Vagina (tissue), 2 donors: ENCODE measurements around the gene SERGEF. TPM values are rescaled to one million over a fixed set of nuclear protein-coding genes. Genes with fewer than 3 reads are reported as not detected.
"Not testable (repeated sequence)": the region's sequence is repeated elsewhere in the genome, so short reads cannot be mapped to it uniquely, and the experiment has no call there.

Experiments used
- DNase-seq, 2 donors: peaks; one replicate each; pipeline ENCODE4 v3.0.0-alpha.2; 2017; ENCODE audit errors: extremely low spot score in 2 of 2
- H3K27ac ChIP-seq: fragments of 200-600 bp; sonication (generic); one replicate; pipeline ENCODE4 v1.5.1; 2019
- H3K27me3 ChIP-seq: fragments of 200-600 bp; sonication (generic); one replicate; pipeline ENCODE4 v1.5.1; 2019
- H3K36me3 ChIP-seq, 2 donors: fragments of 200-600 bp; sonication (generic); one replicate each; pipeline ENCODE4 v1.5.1; 2017 to 2019
- H3K4me1 ChIP-seq: fragments of 200-600 bp; sonication (generic); one replicate; pipeline ENCODE4 v1.5.1; 2019
- H3K4me3 ChIP-seq, 2 donors: fragments of 200-600 bp; sonication (generic); 1 replicate in 1 of 2; 2 replicates in 1 of 2; pipeline ENCODE4 v1.5.1; 2016 to 2019
- H3K9me3 ChIP-seq: fragments of 200-600 bp; sonication (generic); one replicate; pipeline ENCODE4 v1.5.1; 2019
- CTCF ChIP-seq, 3 experiments: fragments of 450-650 bp in 2 of 3; fragments of 200-600 bp in 1 of 3; sonication (generic) in 1 of 3; IDR thresholded peaks; one replicate each; pipeline ENCODE4 v1.5.1; 2017 to 2019; ENCODE audit warnings: antibody characterized with exemption in 3 of 3, mild to moderate bottlenecking in 2 of 3, moderate library complexity in 2 of 3
- POLR2A ChIP-seq, 2 donors: fragments of 450-650 bp; IDR thresholded peaks; one replicate each; pipeline ENCODE4 v1.6.1; 2017; ENCODE audit warnings: antibody characterized with exemption in 2 of 2, mild to moderate bottlenecking in 2 of 2, moderate library complexity in 2 of 2
- POLR2AphosphoS5 ChIP-seq, 2 donors: sonication (generic); formaldehyde crosslinking; IDR thresholded peaks; one replicate each; pipeline ENCODE4 v1.9.0; 2017; ENCODE audit warnings: antibody characterized with exemption in 2 of 2, mild to moderate bottlenecking in 2 of 2, low read depth in 1 of 2; ENCODE audit not compliant: insufficient read depth in 1 of 2
- intact Hi-C: fragments of 100-400 bp; cut with DNase I; formaldehyde crosslinking; loops from one replicate; pipeline ENCODE4 v1.15.1; 2023
- total RNA-seq: library from RNA; depleted of rRNA; stranded (reverse); fragments of >200 nt; gene quantifications from one replicate; pipeline ENCODE4 v1.2.3, GENCODE V29; 2016

SERGEF gene
- total RNA-seq, 1 donor from 2014 or later = 30.7 TPM

DNA sequence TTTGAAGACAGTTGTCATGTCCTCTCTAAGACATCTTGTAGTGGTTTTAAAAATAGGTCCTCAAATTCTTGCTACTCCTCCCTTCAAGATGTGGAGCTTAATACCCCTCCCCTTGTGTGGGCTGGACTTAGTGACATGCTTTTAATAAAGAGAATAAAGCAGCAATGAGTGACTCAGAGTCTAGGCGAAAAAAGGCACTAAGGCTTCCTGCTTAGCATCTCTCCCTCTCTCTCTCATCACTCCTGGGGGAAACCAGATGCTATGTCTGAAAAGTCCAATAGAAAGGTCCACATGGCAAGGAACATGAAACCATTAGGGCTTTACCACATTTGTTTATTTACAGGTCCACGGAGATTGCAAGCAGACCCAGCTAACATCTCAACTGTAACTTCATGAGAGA lies 11.7 kb downstream of the SERGEF start:
- Histone ChIP-seq H3K9me3 (no peaks in the 10 kb centered on the region), H3K27ac (no peak overlapping the region), H3K4me3 (no peak overlapping the region), H3K36me3 (peaks cover 0 to 38% of the 10 kb centered on the region in 2 donors), H3K27me3 (no peaks in the 10 kb centered on the region), H3K4me1 (no peaks in the 10 kb centered on the region)
- no peak for TF ChIP-seq POLR2A (IDR thresholded peaks at IDR 0.05)
- TF ChIP-seq POLR2AphosphoS5 (IDR thresholded peaks at IDR 0.05; ENCODE audit: insufficient read depth in 1 of 2, low read depth in 1 of 2) = no peak
- intact Hi-C loops = no loop called here
- DNase-seq = no peak

GRCh38 chr11:18000760-18001159 lies 12.1 kb downstream of the SERGEF start:
- H3K36me3 ChIP-seq = peaks cover 0 to 34% of the 10 kb centered on the region in 2 donors
- H3K27me3 ChIP-seq = no peaks in the 10 kb centered on the region
- TF ChIP-seq POLR2AphosphoS5 (IDR thresholded peaks at IDR 0.05; ENCODE audit: insufficient read depth in 1 of 2, low read depth in 1 of 2) (no peak), POLR2A (IDR thresholded peaks at IDR 0.05) (no peak), CTCF (IDR thresholded peaks at IDR 0.05) (no peak)
- H3K4me3 ChIP-seq = no peak overlapping the region
- no peak for DNase-seq
- H3K9me3 ChIP-seq = no peaks in the 10 kb centered on the region
- no peaks in the 10 kb centered on the region for H3K4me1 ChIP-seq
- no peak overlapping the region for H3K27ac ChIP-seq
- intact Hi-C loops = no loop called here

DNA sequence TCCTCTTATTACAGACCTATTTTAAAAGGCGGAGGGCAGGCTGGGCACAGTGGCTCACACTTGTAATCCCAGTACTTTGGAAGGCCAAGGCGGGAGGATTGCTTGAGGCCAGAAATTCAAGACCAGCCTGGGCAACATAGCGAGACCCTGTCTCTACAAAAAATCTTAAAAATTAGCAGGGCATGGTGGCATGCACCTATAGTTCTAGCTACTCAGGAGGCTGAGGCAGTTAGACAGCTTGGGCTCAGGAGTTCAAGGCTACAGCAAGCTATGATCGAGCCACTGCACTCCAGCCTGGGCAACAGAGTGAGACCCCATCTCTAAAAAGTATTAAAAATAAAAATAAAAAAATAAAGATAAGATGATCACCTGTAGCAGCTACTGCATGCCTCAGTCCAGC lies 12.7 kb downstream of the SERGEF start:
- H3K27me3 ChIP-seq, H3K9me3 ChIP-seq, intact Hi-C loops, H3K4me1 ChIP-seq, H3K4me3 ChIP-seq, H3K27ac ChIP-seq, DNase-seq: not testable (repeated sequence)
- H3K36me3 ChIP-seq = peaks cover 0 to 31% of the 10 kb centered on the region in 2 donors

DNA sequence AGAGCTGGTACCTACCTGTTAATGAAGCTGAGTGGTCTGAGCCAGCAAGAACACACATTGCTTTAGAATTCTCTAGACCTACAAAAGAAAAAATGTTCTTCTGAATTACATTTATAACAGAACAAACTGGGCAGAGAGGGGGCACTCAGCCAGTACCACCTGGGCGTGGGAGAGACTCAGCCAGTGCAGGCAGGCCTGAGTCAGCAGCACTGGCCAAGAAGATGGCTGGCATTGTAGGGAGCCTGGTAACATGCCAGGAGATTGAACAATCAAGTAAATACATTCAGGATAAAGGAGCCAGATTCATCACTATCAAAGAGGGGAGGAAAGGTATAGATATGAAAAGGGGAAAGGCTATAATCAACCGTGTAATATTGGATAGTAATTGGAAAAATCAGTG lies 19.9 kb downstream of the SERGEF start:
- no peak overlapping the region for H3K4me3 ChIP-seq
- H3K4me1 ChIP-seq = no peaks in the 10 kb centered on the region
- no peaks in the 10 kb centered on the region for H3K27me3 ChIP-seq
- TF ChIP-seq POLR2A (IDR thresholded peaks at IDR 0.05) = no peak
- TF ChIP-seq POLR2AphosphoS5 (IDR thresholded peaks at IDR 0.05; ENCODE audit: insufficient read depth in 1 of 2, low read depth in 1 of 2) = no peak
- no peak for TF ChIP-seq CTCF (IDR thresholded peaks at IDR 0.05)
- DNase-seq = no peak
- intact Hi-C loops = no loop called here
- no peaks in the 10 kb centered on the region for H3K9me3 ChIP-seq
- H3K36me3 ChIP-seq = peaks cover 0 to 5% of the 10 kb centered on the region in 2 donors
- no peak overlapping the region for H3K27ac ChIP-seq

- DNase-seq = no peak
- TF ChIP-seq CTCF (IDR thresholded peaks at IDR 0.05) = peak; percentile 33 to 63 (median 61)
- TF ChIP-seq POLR2A (IDR thresholded peaks at IDR 0.05) = no peak
- no peak for TF ChIP-seq POLR2AphosphoS5 (IDR thresholded peaks at IDR 0.05; ENCODE audit: insufficient read depth in 1 of 2, low read depth in 1 of 2)
- peaks cover under 1% of the 10 kb centered on the region for H3K4me1 ChIP-seq
- H3K27me3 ChIP-seq = no peaks in the 10 kb centered on the region
- intact Hi-C loops = no loop called here
- H3K4me3 ChIP-seq = no peak overlapping the region
- H3K9me3 ChIP-seq = no peaks in the 10 kb centered on the region
- H3K27ac ChIP-seq = no peak overlapping the region
- H3K36me3 ChIP-seq = peaks cover 0 to 5% of the 10 kb centered on the region in 2 donors
Measured at GRCh38 chr11:17991783-17992433, 20.9 kb downstream of the SERGEF start.

- Histone ChIP-seq H3K27ac (no peak overlapping the region), H3K4me3 (no peak overlapping the region), H3K27me3 (no peaks in the 10 kb centered on the region), H3K36me3 (no peaks in the 10 kb centered on the region), H3K4me1 (peaks cover 23% of the 10 kb centered on the region), H3K9me3 (no peaks in the 10 kb centered on the region)
- no peak for TF ChIP-seq POLR2AphosphoS5 (IDR thresholded peaks at IDR 0.05; ENCODE audit: insufficient read depth in 1 of 2, low read depth in 1 of 2)
- no peak for TF ChIP-seq CTCF (IDR thresholded peaks at IDR 0.05)
- TF ChIP-seq POLR2A (IDR thresholded peaks at IDR 0.05) = no peak
- intact Hi-C loops = no loop called here
- no peak for DNase-seq
Measured at GRCh38 chr11:17989306-17989705, 23.5 kb downstream of the SERGEF start.
